Superior temporal gyrus (tissue), 1 donor: Measurements from ENCODE around the gene PTPRN2.

Source experiments
- DNase-seq: peaks from one replicate; pipeline ENCODE4 v3.0.0-alpha.2; 2016; ENCODE audit errors: extremely low spot score

PTPRN2 gene

GRCh38 chr7:157719705-157720655 is 867.6 kb downstream of the PTPRN2 start:
- no peak for DNase-seq

- DNase-seq, result no peak
Measured at GRCh38 chr7:157719008-157719682, 868.5 kb downstream of the PTPRN2 start.

GRCh38 chr7:157718303-157719007 is 869.2 kb downstream of the PTPRN2 start:
- no peak for DNase-seq

- DNase-seq, result no peak
Measured at GRCh38 chr7:157717211-157718174, 870.1 kb downstream of the PTPRN2 start.

- no peak for DNase-seq
Measured at GRCh38 chr7:157715938-157716280, 871.7 kb downstream of the PTPRN2 start.

GRCh38 chr7:157715071-157715937 is 872.3 kb downstream of the PTPRN2 start:
- DNase-seq, result no peak

- no peak for DNase-seq
Measured at GRCh38 chr7:157714166-157715070, 873.2 kb downstream of the PTPRN2 start.

GRCh38 chr7:157713591-157713990 is 874.0 kb downstream of the PTPRN2 start:
- no peak for DNase-seq

- DNase-seq, result no peak
Measured at GRCh38 chr7:157712666-157713235, 874.9 kb downstream of the PTPRN2 start.

GRCh38 chr7:157711353-157711888 is 876.2 kb downstream of the PTPRN2 start:
- DNase-seq, result no peak

GRCh38 chr7:157710396-157710795 is 877.2 kb downstream of the PTPRN2 start:
- DNase-seq, result no peak

GRCh38 chr7:157709531-157710251 is 877.9 kb downstream of the PTPRN2 start:
- DNase-seq, result no peak

- no peak for DNase-seq
Measured at GRCh38 chr7:157708919-157709295, 878.7 kb downstream of the PTPRN2 start.

- no peak for DNase-seq
Measured at GRCh38 chr7:157707983-157708918, 879.4 kb downstream of the PTPRN2 start.

GRCh38 chr7:157704365-157704764 is 883.3 kb downstream of the PTPRN2 start:
- DNase-seq, result no peak

GRCh38 chr7:157703534-157704195 is 884.0 kb downstream of the PTPRN2 start:
- no peak for DNase-seq
